ENCODE results near the gene MACROD2. TPM values are rescaled to one million over a fixed set of nuclear protein-coding genes. Genes with fewer than 3 reads are reported as not detected.

MACROD2 gene
- polyA plus RNA-seq, 2 of the 4 experiments (the other 2 are of a cell fraction), result 0.96 to 1.3 TPM

DNA sequence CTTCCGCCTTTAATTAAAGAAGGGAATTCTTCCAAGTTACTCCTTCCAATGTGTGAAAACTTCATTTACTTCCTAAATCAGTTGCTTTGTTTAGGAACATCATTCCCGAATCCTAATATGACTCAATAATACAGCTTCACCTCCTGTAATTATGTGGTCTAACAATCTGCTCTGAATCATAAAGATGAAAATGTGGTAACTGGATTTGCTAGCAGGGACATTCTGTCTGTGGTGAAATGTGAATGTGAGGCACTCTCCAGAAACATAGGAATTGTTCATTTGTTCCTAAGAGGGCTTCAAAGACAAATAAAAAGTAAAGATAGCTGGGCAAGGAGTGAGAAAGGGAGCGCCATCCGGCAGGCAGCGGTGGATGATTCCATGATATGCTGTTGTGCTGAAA is 1899.8 kb downstream of the MACROD2 start:
- H3K4me2 ChIP-seq, result no peak overlapping the region
- TF ChIP-seq RAD21 (conservative IDR thresholded peaks at IDR 0.05 in 1 of 2, IDR thresholded peaks at IDR 0.05 in 1 of 2) (no peak), RFX5 (IDR thresholded peaks at IDR 0.05) (no peak), NPAS2 (CRISPR knock-in tag; IDR thresholded peaks at IDR 0.05; ENCODE audit: borderline replicate concordance) (no peak), KDM1A (IDR thresholded peaks at IDR 0.05; ENCODE audit: low read depth) (no peak), CBX8 (IDR thresholded peaks at IDR 0.05) (no peak), HDAC2 (IDR thresholded peaks at IDR 0.05) (no peak), MYC (IDR thresholded peaks at IDR 0.05; ENCODE audit: borderline replicate concordance, low read length) (no peak)
- TF ChIP-seq, protein P1, sequence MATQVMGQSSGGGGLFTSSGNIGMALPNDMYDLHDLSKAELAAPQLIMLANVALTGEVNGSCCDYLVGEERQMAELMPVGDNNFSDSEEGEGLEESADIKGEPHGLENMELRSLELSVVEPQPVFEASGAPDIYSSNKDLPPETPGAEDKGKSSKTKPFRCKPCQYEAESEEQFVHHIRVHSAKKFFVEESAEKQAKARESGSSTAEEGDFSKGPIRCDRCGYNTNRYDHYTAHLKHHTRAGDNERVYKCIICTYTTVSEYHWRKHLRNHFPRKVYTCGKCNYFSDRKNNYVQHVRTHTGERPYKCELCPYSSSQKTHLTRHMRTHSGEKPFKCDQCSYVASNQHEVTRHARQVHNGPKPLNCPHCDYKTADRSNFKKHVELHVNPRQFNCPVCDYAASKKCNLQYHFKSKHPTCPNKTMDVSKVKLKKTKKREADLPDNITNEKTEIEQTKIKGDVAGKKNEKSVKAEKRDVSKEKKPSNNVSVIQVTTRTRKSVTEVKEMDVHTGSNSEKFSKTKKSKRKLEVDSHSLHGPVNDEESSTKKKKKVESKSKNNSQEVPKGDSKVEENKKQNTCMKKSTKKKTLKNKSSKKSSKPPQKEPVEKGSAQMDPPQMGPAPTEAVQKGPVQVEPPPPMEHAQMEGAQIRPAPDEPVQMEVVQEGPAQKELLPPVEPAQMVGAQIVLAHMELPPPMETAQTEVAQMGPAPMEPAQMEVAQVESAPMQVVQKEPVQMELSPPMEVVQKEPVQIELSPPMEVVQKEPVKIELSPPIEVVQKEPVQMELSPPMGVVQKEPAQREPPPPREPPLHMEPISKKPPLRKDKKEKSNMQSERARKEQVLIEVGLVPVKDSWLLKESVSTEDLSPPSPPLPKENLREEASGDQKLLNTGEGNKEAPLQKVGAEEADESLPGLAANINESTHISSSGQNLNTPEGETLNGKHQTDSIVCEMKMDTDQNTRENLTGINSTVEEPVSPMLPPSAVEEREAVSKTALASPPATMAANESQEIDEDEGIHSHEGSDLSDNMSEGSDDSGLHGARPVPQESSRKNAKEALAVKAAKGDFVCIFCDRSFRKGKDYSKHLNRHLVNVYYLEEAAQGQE (IDR thresholded peaks at IDR 0.05), result no peak
- TF ChIP-seq, protein P2, sequence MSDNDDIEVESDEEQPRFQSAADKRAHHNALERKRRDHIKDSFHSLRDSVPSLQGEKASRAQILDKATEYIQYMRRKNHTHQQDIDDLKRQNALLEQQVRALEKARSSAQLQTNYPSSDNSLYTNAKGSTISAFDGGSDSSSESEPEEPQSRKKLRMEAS (IDR thresholded peaks at IDR 0.05), result no peak
- WGBS (ENCODE audit: missing lambda C conversion rate), result 80% methylated on average over 5 of the region's 5 CpGs
- no peak for FAIRE-seq
- DNase-seq (ENCODE audit: low read depth in 1 of 2, low spot score in 1 of 2), result no peak
- POLR2A ChIA-PET, result interaction anchor here (0.6 kb wide), 1 partner anchor 538 kb away, joined by 3 read pairs; no protein-coding TSS in a partner anchor
- H3K4me3 ChIP-seq, result no peak overlapping the region
- no peak overlapping the region for H3K27ac ChIP-seq
- no peak for ATAC-seq
- CTCF ChIA-PET, result interaction anchor here (0.9 kb wide), 1 partner anchor 13 kb away, joined by 3 read pairs; no protein-coding TSS in a partner anchor
- H3K9me3 ChIP-seq, result 0 out of 3 replicates have a peak, but pooled peaks cover 2% of the 10 kb centered on the region
- H3K4me1 ChIP-seq, result no peaks in the 10 kb centered on the region

DNA sequence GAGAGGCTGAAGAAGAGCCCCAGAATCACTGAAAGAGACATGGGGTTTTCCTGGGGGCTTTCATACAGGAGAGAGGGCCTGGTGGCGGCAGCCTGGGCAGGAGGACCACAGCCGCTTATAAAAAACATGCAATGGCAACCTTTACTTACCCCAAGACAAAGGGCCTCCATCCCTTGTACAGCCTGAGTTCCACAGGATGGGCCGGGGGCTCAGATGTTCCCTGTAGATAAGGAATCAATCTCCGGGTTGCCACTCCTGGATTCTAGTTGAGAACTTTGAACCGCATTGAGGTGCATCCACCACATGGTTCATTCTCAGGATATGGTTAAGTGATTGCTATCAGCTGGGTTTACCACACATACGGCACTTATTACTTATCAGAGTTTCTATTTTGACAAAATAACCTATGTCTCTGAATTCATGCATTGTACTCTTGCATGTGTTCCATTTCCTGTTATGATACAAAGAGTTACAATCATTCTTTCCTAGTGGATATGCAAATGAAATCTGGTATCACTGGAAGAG is 1900.3 kb downstream of the MACROD2 start:
- Histone ChIP-seq H3K9me3 (0 out of 3 replicates have a peak, but pooled peaks cover 2% of the 10 kb centered on the region), H3K4me3 (no peak overlapping the region), H3K27ac (no peak overlapping the region), H3K4me2 (no peak overlapping the region), H3K4me1 (no peaks in the 10 kb centered on the region)
- ChIA-PET POLR2A (interaction anchor here (0.6 kb wide), 1 partner anchor 538 kb away, joined by 3 read pairs; no protein-coding TSS in a partner anchor), CTCF (interaction anchor here (0.9 kb wide), 1 partner anchor 13 kb away, joined by 3 read pairs; no protein-coding TSS in a partner anchor)
- ATAC-seq, result no peak
- 40% methylated on average over 6 of the region's 6 CpGs for WGBS (ENCODE audit: missing lambda C conversion rate)
- TF ChIP-seq, protein P2 (IDR thresholded peaks at IDR 0.05), result no peak
- TF ChIP-seq RAD21 (conservative IDR thresholded peaks at IDR 0.05 in 1 of 2, IDR thresholded peaks at IDR 0.05 in 1 of 2), result no peak
- TF ChIP-seq, protein P3, sequence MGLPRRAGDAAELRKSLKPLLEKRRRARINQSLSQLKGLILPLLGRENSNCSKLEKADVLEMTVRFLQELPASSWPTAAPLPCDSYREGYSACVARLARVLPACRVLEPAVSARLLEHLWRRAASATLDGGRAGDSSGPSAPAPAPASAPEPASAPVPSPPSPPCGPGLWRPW (IDR thresholded peaks at IDR 0.05), result no peak
- no peak for TF ChIP-seq CEBPB (IDR thresholded peaks at IDR 0.05)
- no peak for TF ChIP-seq PHF8 (IDR thresholded peaks at IDR 0.05; ENCODE audit: borderline replicate concordance, low read depth)
- TF ChIP-seq ZSCAN20 (CRISPR knock-in tag; IDR thresholded peaks at IDR 0.05), result no peak
- TF ChIP-seq CBX8 (IDR thresholded peaks at IDR 0.05), result no peak
- no peak for TF ChIP-seq ZNF302 (CRISPR knock-in tag; IDR thresholded peaks at IDR 0.05)
- no peak for TF ChIP-seq EHMT2 (IDR thresholded peaks at IDR 0.05; ENCODE audit: low read depth)
- DNase-seq (ENCODE audit: low read depth in 1 of 2, low spot score in 1 of 2), result no peak
- FAIRE-seq, result no peak

DNA sequence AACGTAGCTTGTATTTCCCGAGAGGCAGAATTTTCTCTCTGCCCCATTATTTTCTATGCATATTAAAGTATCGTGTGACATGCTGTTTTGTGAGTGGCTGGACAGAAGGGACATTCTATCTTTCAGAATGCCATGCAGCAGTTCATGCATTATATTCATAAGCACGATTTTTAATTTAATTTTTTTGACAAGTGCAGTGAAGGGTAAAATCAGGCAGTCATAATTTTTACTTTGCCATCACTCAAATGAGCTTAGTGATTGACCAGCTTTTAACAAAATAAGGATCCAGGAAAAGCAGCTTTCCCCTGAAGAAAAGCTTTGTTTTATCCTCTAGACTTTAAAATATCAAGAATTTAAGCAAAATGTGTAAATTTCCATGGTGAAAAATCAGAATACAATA is 1904.7 kb downstream of the MACROD2 start:
- ATAC-seq (no peak), FAIRE-seq (no peak), DNase-seq (ENCODE audit: low read depth in 1 of 2, low spot score in 1 of 2) (no peak)
- Histone ChIP-seq H3K27ac (no peak overlapping the region), H3K4me2 (no peak overlapping the region), H3K9me3 (peaks cover 6% of the 10 kb centered on the region; the same call in 1 of the 3 replicates), H3K4me1 (no peaks in the 10 kb centered on the region), H3K4me3 (no peak overlapping the region)
- WGBS (ENCODE audit: missing lambda C conversion rate), result 21% methylated on average over 4 of the region's 4 CpGs
- ChIA-PET CTCF (no interaction called here), POLR2A (no interaction called here)
- TF ChIP-seq MYC (IDR thresholded peaks at IDR 0.05; ENCODE audit: borderline replicate concordance, low read length), result no peak
- no peak for TF ChIP-seq SREBF2 (IDR thresholded peaks at IDR 0.05)
- no peak for TF ChIP-seq JUN (IDR thresholded peaks at IDR 0.05)
- TF ChIP-seq KDM5A (IDR thresholded peaks at IDR 0.05), result no peak
- TF ChIP-seq HEYL (CRISPR knock-in tag; IDR thresholded peaks at IDR 0.05), result no peak
- no peak for TF ChIP-seq HDAC2 (IDR thresholded peaks at IDR 0.05)
- TF ChIP-seq, protein P4, sequence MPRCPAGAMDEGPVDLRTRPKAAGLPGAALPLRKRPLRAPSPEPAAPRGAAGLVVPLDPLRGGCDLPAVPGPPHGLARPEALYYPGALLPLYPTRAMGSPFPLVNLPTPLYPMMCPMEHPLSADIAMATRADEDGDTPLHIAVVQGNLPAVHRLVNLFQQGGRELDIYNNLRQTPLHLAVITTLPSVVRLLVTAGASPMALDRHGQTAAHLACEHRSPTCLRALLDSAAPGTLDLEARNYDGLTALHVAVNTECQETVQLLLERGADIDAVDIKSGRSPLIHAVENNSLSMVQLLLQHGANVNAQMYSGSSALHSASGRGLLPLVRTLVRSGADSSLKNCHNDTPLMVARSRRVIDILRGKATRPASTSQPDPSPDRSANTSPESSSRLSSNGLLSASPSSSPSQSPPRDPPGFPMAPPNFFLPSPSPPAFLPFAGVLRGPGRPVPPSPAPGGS (IDR thresholded peaks at IDR 0.05), result no peak

All from A549 (cell line).